AG09309 (cell line): ENCODE data around the gene LTO1.

Experiments
- DNase-seq: peaks from one replicate; pipeline ENCODE4 v3.0.0-alpha.2; 2010; ENCODE audit warnings: low read depth
- H3K4me3 ChIP-seq: 2 replicates; pipeline ENCODE4 v1.5.1; 2011; ENCODE audit warnings: mild to moderate bottlenecking, low read depth, low read length, moderate library complexity; ENCODE audit not compliant: control insufficient read depth
- TF ChIP-seq, protein P1 (sequence below): IDR thresholded peaks from 2 replicates; pipeline ENCODE4 v1.5.1; 2011; ENCODE audit warnings: mild to moderate bottlenecking, low read depth, low read length, inconsistent platforms; ENCODE audit not compliant: insufficient read depth, control insufficient read depth; ENCODE audit errors: missing control alignments

The LTO1 gene

GRCh38 chr11:69641681-69642548 lies 33.2 kb downstream of the LTO1 start:
- H3K4me3 ChIP-seq = peak overlapping the region; percentile 73
- TF ChIP-seq, protein P1, sequence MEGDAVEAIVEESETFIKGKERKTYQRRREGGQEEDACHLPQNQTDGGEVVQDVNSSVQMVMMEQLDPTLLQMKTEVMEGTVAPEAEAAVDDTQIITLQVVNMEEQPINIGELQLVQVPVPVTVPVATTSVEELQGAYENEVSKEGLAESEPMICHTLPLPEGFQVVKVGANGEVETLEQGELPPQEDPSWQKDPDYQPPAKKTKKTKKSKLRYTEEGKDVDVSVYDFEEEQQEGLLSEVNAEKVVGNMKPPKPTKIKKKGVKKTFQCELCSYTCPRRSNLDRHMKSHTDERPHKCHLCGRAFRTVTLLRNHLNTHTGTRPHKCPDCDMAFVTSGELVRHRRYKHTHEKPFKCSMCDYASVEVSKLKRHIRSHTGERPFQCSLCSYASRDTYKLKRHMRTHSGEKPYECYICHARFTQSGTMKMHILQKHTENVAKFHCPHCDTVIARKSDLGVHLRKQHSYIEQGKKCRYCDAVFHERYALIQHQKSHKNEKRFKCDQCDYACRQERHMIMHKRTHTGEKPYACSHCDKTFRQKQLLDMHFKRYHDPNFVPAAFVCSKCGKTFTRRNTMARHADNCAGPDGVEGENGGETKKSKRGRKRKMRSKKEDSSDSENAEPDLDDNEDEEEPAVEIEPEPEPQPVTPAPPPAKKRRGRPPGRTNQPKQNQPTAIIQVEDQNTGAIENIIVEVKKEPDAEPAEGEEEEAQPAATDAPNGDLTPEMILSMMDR = no peak
- DNase-seq = no peak

- DNase-seq = peak; percentile 83
- peak within 1 kb of the TSS; percentile 73 for H3K4me3 ChIP-seq
- TF ChIP-seq, protein P1 = peak; percentile 36
These were observed 34.1 kb downstream of the LTO1 start, which contains the start of gene CCND1 for GRCh38 chr11:69640995-69641581. Gene CCND1, plus strand, starts transcription at chr11:69641156. Its CDS starts 158 bp downstream, at chr11:69641314.

DNA sequence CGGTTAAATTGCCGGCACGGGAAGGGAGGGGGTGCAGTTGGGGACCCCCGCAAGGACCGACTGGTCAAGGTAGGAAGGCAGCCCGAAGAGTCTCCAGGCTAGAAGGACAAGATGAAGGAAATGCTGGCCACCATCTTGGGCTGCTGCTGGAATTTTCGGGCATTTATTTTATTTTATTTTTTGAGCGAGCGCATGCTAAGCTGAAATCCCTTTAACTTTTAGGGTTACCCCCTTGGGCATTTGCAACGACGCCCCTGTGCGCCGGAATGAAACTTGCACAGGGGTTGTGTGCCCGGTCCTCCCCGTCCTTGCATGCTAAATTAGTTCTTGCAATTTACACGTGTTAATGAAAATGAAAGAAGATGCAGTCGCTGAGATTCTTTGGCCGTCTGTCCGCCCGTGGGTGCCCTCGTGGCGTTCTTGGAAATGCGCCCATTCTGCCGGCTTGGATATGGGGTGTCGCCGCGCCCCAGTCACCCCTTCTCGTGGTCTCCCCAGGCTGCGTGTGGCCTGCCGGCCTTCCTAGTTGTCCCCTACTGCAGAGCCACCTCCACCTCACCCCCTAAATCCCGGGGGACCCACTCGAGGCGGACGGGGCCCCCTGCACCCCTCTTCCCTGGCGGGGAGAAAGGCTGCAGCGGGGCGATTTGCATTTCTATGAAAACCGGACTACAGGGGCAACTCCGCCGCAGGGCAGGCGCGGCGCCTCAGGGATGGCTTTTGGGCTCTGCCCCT lies 34.7 kb downstream of the LTO1 start:
- TF ChIP-seq, protein P1 = no peak
- DNase-seq = no peak
- peak overlapping the region; percentile 73 for H3K4me3 ChIP-seq

GRCh38 chr11:69639831-69640230 lies 35.3 kb downstream of the LTO1 start:
- no peak for DNase-seq
- TF ChIP-seq, protein P1 = no peak
- H3K4me3 ChIP-seq = peak overlapping the region; percentile 73

GRCh38 chr11:69638941-69639681 lies 36.0 kb downstream of the LTO1 start:
- H3K4me3 ChIP-seq = peak overlapping the region; percentile 73
- peak; percentile 89 for DNase-seq
- TF ChIP-seq, protein P1 = no peak
